HG03095 (cell line): ENCODE results near the gene KCNV2.

Experiments used
- ATAC-seq: cut with Tn5 transposase; IDR thresholded peaks from one replicate; pipeline ENCODE4 v1.9.1; 2021; ENCODE audit warnings: moderate library complexity; ENCODE audit not compliant: unreplicated experiment

KCNV2 gene

GRCh38 chr9:2758162-2758897, 41.0 kb downstream of the KCNV2 start:
- no peak for ATAC-seq

GRCh38 chr9:2758898-2759510, 41.7 kb downstream of the KCNV2 start:
- no peak for ATAC-seq

- peak; percentile 43 for ATAC-seq
Measured at GRCh38 chr9:2761424-2761823, 44.1 kb downstream of the KCNV2 start.

GRCh38 chr9:2764353-2764752, 47.0 kb downstream of the KCNV2 start:
- ATAC-seq, result no peak

- ATAC-seq, result no peak
Measured at GRCh38 chr9:2765250-2765880, 48.1 kb downstream of the KCNV2 start.

GRCh38 chr9:2767800-2768677, 50.7 kb downstream of the KCNV2 start:
- ATAC-seq, result no peak

GRCh38 chr9:2771087-2771486, 53.8 kb downstream of the KCNV2 start:
- no peak for ATAC-seq

GRCh38 chr9:2771661-2772060, 54.4 kb downstream of the KCNV2 start:
- no peak for ATAC-seq

GRCh38 chr9:2777454-2777853, 60.1 kb downstream of the KCNV2 start:
- ATAC-seq, result no peak

GRCh38 chr9:2778816-2779215, 61.5 kb downstream of the KCNV2 start:
- ATAC-seq, result no peak
